HPDE6-E6E7 (cell line): ENCODE data around the gene ADAMTS4.

Experiments
- DNase-seq: peaks from one replicate; pipeline ENCODE4 v3.0.0; 2011; ENCODE audit warnings: missing footprints; ENCODE audit errors: extremely low spot score

The ADAMTS4 gene

GRCh38 chr1:161196521-161197451, 2.1 kb downstream of the ADAMTS4 start:
- no peak for DNase-seq

GRCh38 chr1:161196111-161196510, 2.7 kb downstream of the ADAMTS4 start:
- DNase-seq: no peak

DNA sequence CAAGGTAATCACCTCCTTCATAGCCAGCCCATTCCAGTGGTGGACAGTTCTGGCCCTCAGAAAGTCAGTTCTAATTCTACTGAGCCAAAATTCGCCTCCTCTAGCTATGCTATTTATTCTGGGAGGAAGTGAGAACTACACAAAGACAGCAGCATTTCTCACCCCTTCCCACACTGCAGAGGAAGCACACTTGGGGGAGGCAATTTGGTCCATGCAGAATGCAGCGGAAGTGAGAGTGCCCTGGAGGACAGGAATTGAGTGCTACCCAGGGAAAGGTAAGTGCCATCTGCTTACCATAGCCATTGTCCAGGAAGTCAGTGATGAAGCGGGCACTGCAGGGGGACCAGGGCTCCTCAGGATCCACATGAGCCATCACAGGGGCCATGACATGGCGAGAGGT, 3.7 kb downstream of the ADAMTS4 start:
- no peak for DNase-seq

- no peak for DNase-seq
These were observed 5.2 kb downstream of the ADAMTS4 start for GRCh38 chr1:161193561-161194235.

GRCh38 chr1:161192476-161193465, 6.1 kb downstream of the ADAMTS4 start:
- DNase-seq: peak; percentile 71

GRCh38 chr1:161191971-161192370, 6.9 kb downstream of the ADAMTS4 start:
- no peak for DNase-seq

DNA sequence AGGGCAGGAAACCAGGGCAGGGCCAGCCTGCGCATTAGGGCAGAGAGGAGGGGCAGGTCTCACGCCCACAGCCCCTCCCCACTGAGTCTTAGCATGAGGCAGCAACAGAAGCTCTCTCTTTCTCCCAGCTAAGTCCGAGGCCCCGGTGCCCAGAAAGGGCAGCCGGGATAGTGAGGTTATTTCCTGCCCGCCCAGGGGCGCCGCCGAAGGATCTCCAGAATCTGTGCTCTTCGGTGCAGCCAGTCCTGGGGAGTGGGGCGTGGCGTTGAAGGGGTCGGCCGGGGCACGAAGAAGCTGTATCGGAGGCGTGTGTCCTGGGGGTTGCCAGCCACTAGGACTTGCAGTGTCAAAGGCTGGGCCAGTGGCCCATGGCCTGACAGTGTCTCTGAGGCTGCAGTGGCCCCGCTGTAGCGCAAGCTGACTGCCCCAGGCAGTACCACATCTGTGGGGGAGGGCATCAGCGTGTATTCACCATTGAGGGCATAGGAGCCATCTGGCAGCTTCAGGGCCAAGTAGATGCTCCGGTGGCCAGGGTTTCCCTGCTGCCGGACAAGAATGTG, 7.8 kb downstream of the ADAMTS4 start:
- DNase-seq: no peak

DNA sequence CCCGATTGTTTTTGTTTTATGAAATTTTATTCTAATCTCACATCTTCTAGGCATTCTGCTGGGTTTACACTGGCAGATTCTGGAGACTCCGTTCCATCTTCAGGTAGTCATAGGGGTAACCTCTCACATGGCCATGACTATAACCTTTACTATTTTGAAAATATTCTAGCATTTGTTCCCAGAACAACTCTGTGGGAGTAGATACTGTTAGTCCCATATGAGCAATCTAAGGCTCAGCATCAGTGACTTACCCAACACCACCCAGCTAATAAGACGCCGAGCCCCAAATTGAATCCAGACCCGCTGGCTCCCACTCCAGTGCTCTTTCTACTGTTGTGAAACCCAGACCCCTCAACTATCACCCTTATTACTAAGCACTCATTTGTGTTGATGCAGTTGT, 9.8 kb downstream of the ADAMTS4 start:
- no peak for DNase-seq

- DNase-seq: no peak
These were observed 10.5 kb downstream of the ADAMTS4 start for GRCh38 chr1:161188381-161188780.

GRCh38 chr1:161187311-161187710, 11.5 kb downstream of the ADAMTS4 start:
- DNase-seq: no peak

DNA sequence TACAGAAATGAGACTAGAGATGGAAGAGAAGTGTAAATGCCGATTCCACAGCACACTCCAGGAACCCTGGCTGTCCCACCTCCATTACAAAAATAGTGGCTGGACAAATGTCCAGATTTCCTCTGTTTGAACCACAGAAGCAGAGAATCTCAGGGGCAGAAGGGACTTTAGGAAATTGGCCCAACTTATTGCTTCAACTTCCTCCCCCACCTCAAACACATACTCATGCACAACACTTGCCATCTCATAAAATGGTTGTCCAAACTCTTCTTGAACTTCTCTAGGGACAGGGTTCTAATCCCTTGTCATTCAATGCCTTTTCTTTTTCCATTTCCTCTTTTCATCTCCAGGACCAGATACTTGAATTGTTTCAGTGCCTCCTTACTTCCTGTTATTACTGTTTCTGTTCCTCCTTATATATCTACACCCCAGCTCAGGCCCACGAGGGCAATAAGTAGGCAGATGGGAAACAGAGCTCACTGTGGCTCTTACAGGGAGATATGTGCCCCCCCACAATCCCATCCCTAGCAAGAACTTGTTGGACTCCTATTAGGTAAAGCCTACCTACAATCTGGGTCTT, 13.0 kb downstream of the ADAMTS4 start:
- no peak for DNase-seq

DNA sequence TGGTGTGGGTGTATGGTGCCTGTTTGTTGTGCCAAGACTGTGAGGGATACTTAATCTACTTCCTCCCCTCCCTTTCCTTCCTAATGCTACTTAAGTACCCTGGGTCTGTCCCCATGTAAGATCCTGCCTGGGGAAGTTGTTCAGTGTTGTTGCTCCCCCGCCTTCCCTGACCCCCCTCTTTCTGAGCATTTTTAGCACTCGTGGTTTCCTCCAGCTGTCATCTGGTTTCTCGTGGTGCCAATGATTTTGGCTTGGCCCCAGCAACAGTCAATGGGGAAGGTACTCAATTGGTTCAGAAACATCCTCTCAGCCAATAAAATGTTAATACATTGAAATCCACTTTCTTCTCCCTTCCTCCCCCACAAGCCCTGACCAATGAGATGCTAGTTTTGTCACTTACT, 13.6 kb downstream of the ADAMTS4 start:
- DNase-seq: no peak

- no peak for DNase-seq
These were observed 16.6 kb downstream of the ADAMTS4 start for GRCh38 chr1:161182214-161182613.

DNA sequence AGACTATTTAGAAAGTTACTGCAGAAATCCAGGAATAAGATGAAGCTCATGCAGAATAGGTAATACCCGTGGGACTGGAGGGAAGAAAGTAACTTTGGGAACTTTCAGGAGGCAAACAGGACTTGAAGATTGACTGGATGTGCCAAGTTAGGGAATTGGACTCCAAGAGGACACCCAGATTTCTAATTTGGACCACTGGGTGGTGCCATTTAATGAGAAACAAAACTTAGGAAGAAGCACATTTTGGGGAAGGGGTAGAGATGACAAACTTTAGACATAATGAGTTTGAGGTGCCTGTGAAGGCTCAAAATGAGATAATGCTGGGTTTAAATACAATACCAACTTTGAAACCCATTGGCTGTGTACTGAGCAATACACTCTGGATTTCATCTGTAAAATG, 18.2 kb downstream of the ADAMTS4 start:
- DNase-seq: no peak

GRCh38 chr1:161179698-161180097, 19.2 kb downstream of the ADAMTS4 start:
- no peak for DNase-seq

DNA sequence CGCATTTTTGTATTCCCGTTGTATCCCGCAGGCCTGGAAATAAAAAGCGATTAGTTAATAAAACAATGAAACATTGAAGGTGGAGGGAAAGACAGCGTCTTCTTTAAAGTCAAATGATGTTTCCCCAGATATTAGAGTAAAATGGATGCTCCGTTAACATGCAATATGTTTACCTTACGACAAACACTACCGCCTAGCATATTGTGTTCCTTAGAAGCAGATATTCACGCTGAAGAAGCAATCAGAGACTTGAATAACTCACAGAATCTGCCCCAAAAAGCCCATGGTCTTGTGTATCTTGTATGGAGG, 21.0 kb downstream of the ADAMTS4 start:
- no peak for DNase-seq

- DNase-seq: peak; percentile 94
These were observed 21.5 kb downstream of the ADAMTS4 start, which contains the start of gene B4GALT3 for GRCh38 chr1:161177112-161177935. B4GALT3 (minus strand) TSS chr1:161177507; CDS start chr1:161176060, 1,447 bp downstream.

DNA sequence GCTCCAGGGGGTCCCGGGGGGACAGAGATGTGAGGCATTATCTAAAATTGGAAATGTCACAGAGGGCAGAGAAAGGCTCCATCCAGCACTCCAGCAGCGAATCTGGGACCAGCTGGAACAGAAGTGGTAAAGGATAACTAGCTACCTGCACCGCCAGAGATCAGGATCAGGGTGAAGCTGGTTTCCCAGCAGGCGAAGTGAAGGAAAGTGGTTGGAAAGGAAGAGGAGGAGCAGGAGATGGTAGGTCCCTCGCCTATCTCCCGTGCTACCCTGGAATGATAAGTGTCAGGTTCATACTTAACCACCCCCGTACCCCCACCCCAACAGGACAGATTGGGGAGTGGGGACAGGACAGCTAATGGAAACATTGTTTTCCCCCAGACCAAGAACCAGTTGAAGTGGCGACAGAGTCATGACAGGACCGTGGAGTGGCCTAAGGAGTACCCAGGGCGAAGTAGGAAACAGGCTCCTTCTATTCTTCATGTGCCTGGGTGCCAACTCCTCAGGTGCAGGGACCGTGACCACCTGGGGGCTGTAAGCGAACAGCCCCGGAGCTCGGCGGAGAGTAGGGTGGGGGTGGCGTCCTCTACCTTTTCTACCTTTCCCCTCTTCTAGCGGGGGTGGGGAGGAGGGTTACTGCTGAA, 22.3 kb downstream of the ADAMTS4 start:
- no peak for DNase-seq

DNA sequence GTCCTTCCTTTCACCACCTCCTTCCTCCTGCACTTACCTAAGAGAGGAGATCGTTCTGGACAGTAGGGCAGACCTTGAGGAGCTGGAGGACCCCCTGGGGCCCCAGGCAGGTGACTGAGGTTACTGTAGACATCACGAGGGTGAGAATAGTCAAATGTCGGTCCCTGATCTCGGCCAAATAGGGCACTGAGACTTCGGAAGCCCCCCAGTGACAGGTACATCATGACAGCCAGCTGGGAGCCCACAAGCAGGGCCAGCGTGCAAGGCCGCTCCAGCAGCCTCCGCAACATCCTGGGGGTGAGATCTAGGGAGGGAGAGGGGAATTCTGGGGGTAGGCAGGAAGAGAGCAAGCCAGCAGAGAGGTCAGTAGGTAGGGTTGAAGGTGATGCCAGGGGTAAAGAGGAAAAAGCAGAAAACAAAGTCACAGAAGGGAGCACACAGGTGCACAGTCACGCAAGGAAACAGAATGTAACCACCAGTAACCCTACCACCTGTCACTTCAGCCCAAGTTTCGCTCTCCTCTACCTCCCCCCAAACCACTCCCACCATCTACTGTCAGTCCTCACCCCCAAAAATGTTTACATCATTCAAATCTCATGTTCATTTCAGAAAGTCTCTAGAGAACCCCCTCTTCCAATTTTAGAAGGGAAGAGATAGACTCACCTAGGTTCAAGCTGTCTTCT, 22.9 kb downstream of the ADAMTS4 start:
- no peak for DNase-seq
